PC-3 (cell line): ENCODE measurements around the gene STAT6. TPM values are rescaled to one million over a fixed set of nuclear protein-coding genes. Genes with fewer than 3 reads are reported as not detected.

Experiments used
- ATAC-seq: fragments of 200-7000 bp; cut with Tn5 transposase; 2 replicates; pipeline ENCODE4 v1.9.1; 2020; ENCODE audit warnings: mild to moderate bottlenecking, moderate library complexity
- BruUV-seq: library from RNA; stranded (reverse); fragments of 400-500 nt; replicated peaks from 2 replicates; lab custom pipeline; 2021; lab: Mats Ljungman, UMichigan
- CTCF ChIA-PET: fragments of 300-600 bp; sonication (Branson Sonifier 250); formaldehyde crosslinking; loops from one replicate; lab custom pipeline; 2022; ENCODE audit warnings: antibody characterized with exemption; lab: Charles Lee
- POLR2A ChIA-PET: fragments of 300-600 bp; sonication (Branson Sonifier 250); formaldehyde crosslinking; loops from one replicate; lab custom pipeline; 2022; ENCODE audit warnings: antibody characterized with exemption; ENCODE audit not compliant: unreplicated experiment; lab: Charles Lee
- DNase-seq: peaks from one replicate; pipeline ENCODE4 v3.0.0-alpha.2; 2015
- H2AFZ ChIP-seq: fragments of 300-600 bp; sonication (generic); 2 replicates; pipeline ENCODE4 v1.6.0; 2016; ENCODE audit warnings: antibody characterized with exemption, low read length
- H3F3A ChIP-seq: fragments of 300-600 bp; sonication (generic); one replicate; pipeline ENCODE4 v1.6.0; 2017; ENCODE audit warnings: antibody characterized with exemption, low read length, control low read depth, mild to moderate bottlenecking; ENCODE audit not compliant: unreplicated experiment
- H3K27ac ChIP-seq: fragments of 300-600 bp; sonication (generic); 2 replicates; pipeline ENCODE4 v1.5.1; 2016; ENCODE audit warnings: mild to moderate bottlenecking, low read length
- H3K27me3 ChIP-seq: fragments of 300-600 bp; sonication (generic); 2 replicates; pipeline ENCODE4 v1.6.1; 2016; ENCODE audit warnings: low read length, mixed read lengths
- H3K36me3 ChIP-seq: fragments of 300-600 bp; sonication (generic); 2 replicates; pipeline ENCODE4 v1.6.1; 2016; ENCODE audit warnings: low read depth, mixed run types, low read length, mixed read lengths
- H3K4me1 ChIP-seq: fragments of 300-600 bp; sonication (generic); 2 replicates; pipeline ENCODE4 v1.5.1; 2016; ENCODE audit warnings: low read length; ENCODE audit not compliant: insufficient read depth
- H3K4me2 ChIP-seq: fragments of 300-600 bp; sonication (generic); 2 replicates; pipeline ENCODE4 v1.6.0; 2016; ENCODE audit warnings: low read length
- H3K4me3 ChIP-seq: fragments of 300-600 bp; sonication (generic); 2 replicates; pipeline ENCODE4 v1.5.1; 2016; ENCODE audit warnings: mild to moderate bottlenecking, low read length, mixed read lengths
- H3K79me2 ChIP-seq: fragments of 300-600 bp; sonication (generic); 2 replicates; pipeline ENCODE4 v1.6.1; 2017; ENCODE audit warnings: low read length, mixed read lengths
- H3K9ac ChIP-seq: fragments of 300-600 bp; sonication (generic); 2 replicates; pipeline ENCODE4 v1.6.0; 2016; ENCODE audit warnings: mild to moderate bottlenecking, low read length
- H3K9me2 ChIP-seq: fragments of 300-600 bp; sonication (generic); replicated peaks from 2 replicates; pipeline ENCODE4 v1.6.1; 2016; ENCODE audit warnings: mixed run types, low read length, mixed read lengths
- H3K9me3 ChIP-seq: fragments of 300-600 bp; sonication (generic); 2 replicates; pipeline ENCODE4 v1.6.1; 2016; ENCODE audit warnings: low read length, mixed read lengths
- H4K20me1 ChIP-seq: fragments of 300-600 bp; sonication (generic); 2 replicates; pipeline ENCODE4 v1.6.1; 2016; ENCODE audit warnings: low read length, mixed read lengths
- EZH2 ChIP-seq: fragments of 300-600 bp; sonication (generic); IDR thresholded peaks from one replicate; pipeline ENCODE4 v1.6.1; 2017; ENCODE audit warnings: antibody characterized with exemption, mild to moderate bottlenecking, low read length; ENCODE audit not compliant: unreplicated experiment
- EZH2phosphoT487 ChIP-seq: fragments of 300-600 bp; sonication (generic); IDR thresholded peaks from 2 replicates; pipeline ENCODE4 v1.6.1; 2018; ENCODE audit warnings: mild to moderate bottlenecking, antibody characterized with exemption, low read length, borderline replicate concordance
- intact Hi-C: fragments of 100-400 bp; cut with micrococcal nuclease; formaldehyde crosslinking; loops from 2 replicates; pipeline ENCODE4 v1.9.0; 2023
- total RNA-seq: library from RNA; depleted of rRNA; stranded (reverse); fragments of >200 nt; gene quantifications from 2 replicates; pipeline ENCODE4 v1.2.3, GENCODE V29; 2014
- TF ChIP-seq, protein P1 (sequence below): fragments of 300-600 bp; sonication (generic); conservative IDR thresholded peaks from 2 replicates; pipeline ENCODE4 v1.5.1; 2017; ENCODE audit warnings: antibody characterized with exemption, low read depth, mild to moderate bottlenecking, low read length

The STAT6 gene
- total RNA-seq, 1 experiment from 2014 or later, result 28.4 TPM

DNA sequence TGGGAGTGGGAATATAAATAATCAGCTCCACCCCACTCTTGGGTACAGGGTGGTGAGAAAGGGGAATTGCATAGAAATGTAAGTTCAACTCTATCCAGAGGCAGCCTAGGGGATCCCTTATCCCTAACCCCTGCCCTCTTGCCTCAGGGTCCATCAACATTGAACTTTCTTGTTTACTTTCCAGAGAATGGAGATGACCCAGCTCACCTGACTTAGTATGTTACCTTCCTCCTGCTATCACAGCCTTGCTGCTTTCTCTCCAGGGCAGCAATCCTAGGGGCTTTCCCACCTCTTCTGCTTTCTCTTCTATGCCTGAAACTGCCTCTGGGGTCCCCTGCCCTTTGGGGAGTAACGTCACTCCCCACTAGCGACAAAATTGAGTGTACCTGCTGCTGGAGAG lies 19.8 kb upstream of the STAT6 start:
- Histone ChIP-seq H2AFZ (no peak overlapping the region), H4K20me1 (no peaks in the 10 kb centered on the region), H3K27me3 (no peaks in the 10 kb centered on the region), H3K4me1 (peaks cover 18% of the 10 kb centered on the region; the same call in 1 of the 2 replicates), H3K27ac (no peak overlapping the region), H3K9me2 (no peaks in the 10 kb centered on the region), H3K9me3 (no peaks in the 10 kb centered on the region), H3K4me3 (no peak overlapping the region), H3K4me2 (no peak overlapping the region), H3F3A (no peaks in the 10 kb centered on the region), H3K36me3 (no peaks in the 10 kb centered on the region), H3K79me2 (peaks cover 4% of the 10 kb centered on the region; the same call in 1 of the 2 replicates), H3K9ac (no peak overlapping the region)
- CTCF ChIA-PET, result no interaction called here
- no TSS peak for BruUV-seq
- POLR2A ChIA-PET, result no interaction called here
- ATAC-seq (no peak), DNase-seq (no peak)
- intact Hi-C loops, result no loop called here
- TF ChIP-seq EZH2phosphoT487 (no peak), EZH2 (no peak)
- TF ChIP-seq, protein P1, sequence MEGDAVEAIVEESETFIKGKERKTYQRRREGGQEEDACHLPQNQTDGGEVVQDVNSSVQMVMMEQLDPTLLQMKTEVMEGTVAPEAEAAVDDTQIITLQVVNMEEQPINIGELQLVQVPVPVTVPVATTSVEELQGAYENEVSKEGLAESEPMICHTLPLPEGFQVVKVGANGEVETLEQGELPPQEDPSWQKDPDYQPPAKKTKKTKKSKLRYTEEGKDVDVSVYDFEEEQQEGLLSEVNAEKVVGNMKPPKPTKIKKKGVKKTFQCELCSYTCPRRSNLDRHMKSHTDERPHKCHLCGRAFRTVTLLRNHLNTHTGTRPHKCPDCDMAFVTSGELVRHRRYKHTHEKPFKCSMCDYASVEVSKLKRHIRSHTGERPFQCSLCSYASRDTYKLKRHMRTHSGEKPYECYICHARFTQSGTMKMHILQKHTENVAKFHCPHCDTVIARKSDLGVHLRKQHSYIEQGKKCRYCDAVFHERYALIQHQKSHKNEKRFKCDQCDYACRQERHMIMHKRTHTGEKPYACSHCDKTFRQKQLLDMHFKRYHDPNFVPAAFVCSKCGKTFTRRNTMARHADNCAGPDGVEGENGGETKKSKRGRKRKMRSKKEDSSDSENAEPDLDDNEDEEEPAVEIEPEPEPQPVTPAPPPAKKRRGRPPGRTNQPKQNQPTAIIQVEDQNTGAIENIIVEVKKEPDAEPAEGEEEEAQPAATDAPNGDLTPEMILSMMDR, result no peak

DNA sequence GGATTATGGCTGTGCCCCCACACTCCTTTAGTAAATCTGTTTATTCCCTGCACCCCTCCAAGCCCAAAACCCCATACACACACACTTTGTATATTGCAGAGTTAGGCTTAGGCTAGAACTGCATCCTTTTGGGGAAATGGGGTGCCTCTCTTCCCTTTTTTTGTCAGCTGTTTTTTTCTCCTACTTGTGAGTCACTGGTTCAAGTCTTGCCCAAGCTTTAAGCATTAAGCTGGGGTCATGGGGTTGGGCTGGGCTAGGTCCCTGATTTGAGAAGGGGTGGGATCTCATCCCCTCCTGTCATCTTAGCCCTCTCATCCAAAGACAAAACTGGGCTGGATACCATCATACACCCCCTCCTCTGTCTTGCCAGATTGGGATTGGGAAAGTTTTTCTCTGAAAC lies 18.7 kb upstream of the STAT6 start:
- H3K79me2 ChIP-seq, result peaks cover 4% of the 10 kb centered on the region; the same call in 1 of the 2 replicates
- H3F3A ChIP-seq, result no peaks in the 10 kb centered on the region
- H3K27ac ChIP-seq, result no peak overlapping the region
- no peaks in the 10 kb centered on the region for H3K27me3 ChIP-seq
- H3K9ac ChIP-seq, result no peak overlapping the region
- TF ChIP-seq EZH2, result no peak
- TF ChIP-seq, protein P1, result no peak
- no peak for TF ChIP-seq EZH2phosphoT487
- intact Hi-C loops, result no loop called here
- DNase-seq, result no peak
- TSS peak; percentile 23 for BruUV-seq
- no peak overlapping the region for H2AFZ ChIP-seq
- no peak for ATAC-seq
- H3K4me1 ChIP-seq, result peaks cover 18% of the 10 kb centered on the region; the same call in 1 of the 2 replicates
- H3K36me3 ChIP-seq, result no peaks in the 10 kb centered on the region
- no peaks in the 10 kb centered on the region for H3K9me2 ChIP-seq
- CTCF ChIA-PET, result no interaction called here
- H3K4me3 ChIP-seq, result peak overlapping the region; percentile 37; the same call in 1 of the 2 replicates
- POLR2A ChIA-PET, result no interaction called here
- peak overlapping the region; percentile 99 for H3K4me2 ChIP-seq
- H3K9me3 ChIP-seq, result no peaks in the 10 kb centered on the region
- no peaks in the 10 kb centered on the region for H4K20me1 ChIP-seq

GRCh38 chr12:57129321-57129842 lies 18.2 kb upstream of the STAT6 start:
- Histone ChIP-seq H3K4me2 (peak overlapping the region; percentile 99), H3K36me3 (no peaks in the 10 kb centered on the region), H3K27me3 (no peaks in the 10 kb centered on the region), H3K9me2 (no peaks in the 10 kb centered on the region), H3K27ac (no peak overlapping the region), H3K4me3 (peak overlapping the region; percentile 94), H3K9ac (no peak overlapping the region), H3K79me2 (peaks cover 4% of the 10 kb centered on the region; the same call in 1 of the 2 replicates), H3K4me1 (peaks cover 18% of the 10 kb centered on the region; the same call in 1 of the 2 replicates), H2AFZ (no peak overlapping the region), H3F3A (no peaks in the 10 kb centered on the region), H3K9me3 (no peaks in the 10 kb centered on the region), H4K20me1 (no peaks in the 10 kb centered on the region)
- ChIA-PET POLR2A (interaction anchor here (0.7 kb wide), 1 partner anchor 316 kb away, joined by 3 read pairs; no protein-coding TSS in a partner anchor), CTCF (no interaction called here)
- TF ChIP-seq EZH2phosphoT487 (no peak), EZH2 (no peak)
- TF ChIP-seq, protein P1, result no peak
- ATAC-seq (no peak), DNase-seq (no peak)
- no TSS peak for BruUV-seq
- intact Hi-C loops, result no loop called here
